ENCODE results near the gene LGALS9C.
"Not testable (repeated sequence)": the region's sequence is repeated elsewhere in the genome, so short reads cannot be mapped to it uniquely, and the experiment has no call there.

LGALS9C gene

DNA sequence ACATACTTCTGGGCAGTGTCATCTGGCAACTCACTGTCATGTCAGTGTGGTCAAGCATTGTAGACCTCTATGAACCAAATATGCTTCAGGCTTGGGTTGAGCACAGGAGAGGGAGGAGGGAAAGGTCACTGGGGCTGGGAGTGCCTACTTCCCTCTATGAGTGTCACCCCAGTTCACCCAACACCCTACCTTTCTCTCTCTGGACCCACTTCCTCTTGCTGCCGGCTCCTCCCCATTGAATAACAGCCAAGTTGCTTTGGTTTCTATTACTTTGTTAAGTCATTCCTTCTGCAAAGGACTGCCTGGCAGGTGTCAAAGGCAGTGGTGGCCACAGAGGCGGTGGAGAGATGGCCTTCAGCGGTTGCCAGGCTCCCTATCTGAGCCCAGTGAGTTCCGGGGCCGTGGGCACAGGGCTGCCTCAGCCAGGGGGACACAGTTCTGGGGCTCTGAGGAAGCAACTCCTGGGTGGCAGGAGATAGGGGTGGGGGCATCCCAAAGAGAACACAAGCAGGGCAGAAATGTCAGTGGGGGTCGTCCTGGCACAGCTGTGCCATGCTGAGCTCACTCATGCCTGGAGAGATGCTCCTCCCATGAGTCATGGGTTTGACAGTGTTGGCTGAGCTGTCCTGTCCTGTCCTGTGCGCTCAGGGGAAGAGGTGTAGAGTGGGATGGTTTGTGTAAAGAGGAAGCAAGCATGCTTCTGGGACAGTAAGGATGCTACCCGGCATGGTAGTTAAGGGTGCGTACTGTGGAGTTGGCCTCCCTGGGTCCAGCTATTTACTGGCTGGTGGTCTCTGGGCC is at the start of gene LGALS9C:
Gene LGALS9C, plus strand, starts transcription at position 282 of the 801 bp plus-strand sequence. Its CDS starts 66 bp downstream, at position 348.
- not testable (repeated sequence) for DNase-seq (ENCODE audit: low read depth)

DNA sequence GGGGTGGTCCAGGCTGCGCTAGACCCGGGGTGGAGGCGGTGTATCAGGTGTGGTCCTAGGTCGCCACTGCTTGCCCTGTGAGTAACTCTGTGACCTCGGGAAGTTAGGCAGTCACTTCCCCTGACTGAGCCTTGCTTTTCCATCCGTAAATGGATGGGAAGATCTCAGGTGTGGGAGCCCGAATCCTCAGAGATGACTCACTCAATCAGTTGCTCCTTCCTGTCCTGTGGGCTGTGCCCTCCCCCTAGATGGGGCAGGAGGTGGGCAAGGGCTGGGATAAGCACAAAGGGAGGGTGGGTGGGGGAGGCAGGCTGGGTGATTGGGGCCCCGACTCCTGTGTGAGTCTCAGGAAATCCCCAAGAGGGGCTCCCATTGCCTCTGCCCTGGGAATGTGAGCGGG is 44.4 kb upstream of the LGALS9C start:
- not testable (repeated sequence) for DNase-seq (ENCODE audit: low read depth)

DNA sequence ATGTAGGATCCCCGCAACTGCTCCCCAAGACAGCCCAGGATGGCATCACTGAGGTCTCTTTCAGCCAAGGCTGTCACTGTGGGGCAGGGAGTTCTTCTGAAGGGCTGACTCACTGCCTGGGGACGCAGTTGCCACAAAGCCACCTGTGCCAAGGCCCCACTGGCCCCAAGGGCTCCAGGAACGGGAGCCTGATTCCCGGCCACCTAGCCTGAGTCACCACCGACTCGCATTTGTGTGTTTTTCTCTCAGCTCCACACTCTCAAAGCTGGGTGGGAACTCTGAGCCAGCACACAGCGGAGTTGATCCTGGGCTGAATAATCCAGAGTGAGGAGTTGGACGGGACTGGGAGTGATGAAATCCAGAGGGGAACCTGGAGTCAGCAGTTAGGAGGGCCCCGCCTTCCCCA is 37.1 kb upstream of the LGALS9C start:
- not testable (repeated sequence) for DNase-seq (ENCODE audit: low read depth)

DNA sequence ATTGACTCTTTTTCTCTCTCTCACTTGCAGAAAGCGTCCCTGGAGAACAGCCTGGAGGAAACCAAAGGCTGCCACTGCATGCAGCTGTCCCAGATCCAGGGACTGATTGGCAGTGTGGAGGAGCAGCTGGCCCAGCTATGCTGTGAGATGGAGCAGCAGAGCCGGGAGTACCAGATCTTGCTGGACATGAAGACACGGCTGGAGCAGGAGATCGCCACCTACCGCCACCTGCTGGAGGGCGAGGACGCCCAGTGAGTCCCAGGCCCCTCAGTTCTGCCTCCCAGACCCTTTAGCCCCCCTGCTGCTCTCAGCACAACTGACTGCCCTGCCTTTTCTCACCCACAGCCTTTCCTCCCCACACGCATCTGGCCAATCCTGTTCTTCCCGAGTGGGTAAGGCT is 34.5 kb upstream of the LGALS9C start:
- DNase-seq (ENCODE audit: low read depth): not testable (repeated sequence)

DNA sequence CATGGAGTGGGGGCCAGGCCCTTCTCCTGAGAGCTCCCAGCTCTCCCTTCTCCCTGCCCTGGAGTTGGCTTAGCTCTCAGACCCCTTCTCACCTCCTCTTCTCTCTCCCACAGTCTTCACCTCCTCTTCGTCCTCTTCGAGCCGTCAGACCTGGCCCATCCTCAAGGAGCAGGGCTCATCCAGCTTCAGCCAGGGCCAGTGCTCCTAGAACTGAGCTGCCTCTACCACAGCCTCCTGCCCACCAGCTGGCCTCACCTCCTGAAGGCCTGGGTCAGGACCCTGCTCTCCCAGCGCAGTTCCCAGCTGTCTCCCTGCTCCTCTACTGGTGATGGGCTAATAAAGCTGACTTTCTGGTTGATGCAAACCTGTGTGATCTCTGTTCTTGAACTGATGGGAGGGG is 34.1 kb upstream of the LGALS9C start:
- not testable (repeated sequence) for DNase-seq (ENCODE audit: low read depth)

DNA sequence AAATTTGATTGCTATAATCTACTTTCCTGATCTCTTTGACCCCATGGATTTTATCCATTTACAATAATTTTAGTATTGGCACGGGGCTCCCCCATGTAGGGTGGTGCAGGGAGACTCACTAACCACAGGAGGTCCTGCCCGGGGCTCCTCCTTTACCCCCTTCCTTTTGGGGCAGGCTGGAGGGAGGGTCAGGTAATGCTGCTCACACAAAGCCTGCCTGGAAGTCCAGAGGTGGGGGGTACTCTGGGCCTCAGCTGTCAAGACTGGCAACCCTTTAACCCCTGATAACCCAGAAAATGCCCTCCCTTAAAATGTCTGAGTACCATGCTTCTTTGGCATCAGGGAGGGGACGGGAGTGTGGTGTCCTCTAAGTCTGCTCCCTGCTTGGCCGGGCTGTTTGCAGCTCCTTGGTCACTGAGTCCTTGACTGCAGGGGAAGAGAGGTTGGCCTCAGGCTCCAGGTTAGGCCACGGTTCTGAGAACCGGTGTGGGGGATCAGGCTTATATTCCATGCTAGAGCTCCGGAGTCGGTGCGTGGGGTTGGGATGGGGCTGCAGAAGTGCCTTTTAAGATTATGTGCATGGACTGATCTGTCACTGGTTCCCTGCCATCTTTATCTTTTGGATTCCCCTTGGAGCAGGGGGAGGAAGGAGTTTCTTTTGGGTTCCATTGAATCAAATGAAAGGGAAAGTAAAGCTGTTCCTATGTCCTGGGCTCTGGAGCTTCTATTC is 28.9 kb upstream of the LGALS9C start:
- DNase-seq (ENCODE audit: low read depth): not testable (repeated sequence)

DNA sequence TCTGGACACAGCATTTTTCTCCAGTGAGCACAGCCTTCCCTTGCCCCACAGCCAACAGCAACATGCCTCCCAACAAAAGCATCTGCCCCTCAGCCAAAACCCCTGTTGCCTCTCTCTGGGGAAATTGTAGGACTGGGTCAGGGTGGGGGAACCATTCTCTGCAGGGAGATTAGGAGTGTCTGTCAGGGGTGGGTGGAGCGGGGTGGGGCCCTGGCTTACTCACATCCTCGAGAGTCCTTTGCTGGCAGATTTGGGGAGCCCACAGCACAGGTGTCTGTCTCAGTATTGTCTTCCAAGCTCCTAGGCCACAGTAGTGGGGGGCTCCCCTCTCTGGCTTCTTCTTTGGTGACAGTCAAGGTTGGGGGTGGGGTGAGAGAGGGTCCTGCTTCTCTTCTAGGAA is 28.3 kb upstream of the LGALS9C start:
- DNase-seq (ENCODE audit: low read depth): not testable (repeated sequence)

DNA sequence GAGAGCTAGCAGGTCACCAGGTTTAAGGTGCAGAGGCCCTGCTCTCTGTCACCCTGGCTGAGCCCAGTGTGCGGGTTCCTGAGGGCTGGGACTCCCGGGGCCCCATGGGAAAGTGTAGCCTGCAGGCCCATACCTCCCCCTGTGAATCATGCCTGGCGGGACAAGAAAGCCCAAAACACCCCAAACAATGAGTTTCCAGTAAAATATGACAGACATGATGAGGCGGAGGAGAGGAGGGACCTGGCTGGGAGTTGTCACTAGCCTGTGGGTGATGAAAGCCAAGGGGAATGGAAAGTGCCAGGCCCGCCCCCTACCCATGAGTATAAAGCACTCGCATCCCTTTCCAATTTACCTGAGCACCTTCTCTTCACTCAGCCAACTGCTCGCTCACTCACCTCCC is 26.8 kb upstream of the LGALS9C start:
- DNase-seq (ENCODE audit: low read depth): not testable (repeated sequence)

DNA sequence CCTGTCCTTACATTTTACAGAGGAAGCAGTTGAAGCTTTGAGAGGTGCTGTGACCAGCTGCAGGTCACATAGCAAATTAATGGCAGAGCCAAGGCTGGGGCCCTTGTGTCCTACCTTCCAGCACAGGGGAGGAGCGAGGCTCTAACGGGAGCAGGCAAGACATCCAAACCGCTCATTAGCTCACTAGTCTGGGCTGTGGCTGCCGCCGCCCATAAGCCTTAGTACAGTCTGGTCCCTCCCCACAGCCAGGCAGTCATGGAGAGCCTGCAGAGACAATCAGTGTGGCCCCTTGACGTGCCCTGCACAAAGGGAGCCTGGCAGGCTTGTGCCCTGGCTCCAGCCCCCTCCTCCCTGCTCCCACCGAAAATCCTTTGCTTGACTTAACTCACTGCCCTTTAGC is 25.6 kb upstream of the LGALS9C start:
- not testable (repeated sequence) for DNase-seq (ENCODE audit: low read depth)

DNA sequence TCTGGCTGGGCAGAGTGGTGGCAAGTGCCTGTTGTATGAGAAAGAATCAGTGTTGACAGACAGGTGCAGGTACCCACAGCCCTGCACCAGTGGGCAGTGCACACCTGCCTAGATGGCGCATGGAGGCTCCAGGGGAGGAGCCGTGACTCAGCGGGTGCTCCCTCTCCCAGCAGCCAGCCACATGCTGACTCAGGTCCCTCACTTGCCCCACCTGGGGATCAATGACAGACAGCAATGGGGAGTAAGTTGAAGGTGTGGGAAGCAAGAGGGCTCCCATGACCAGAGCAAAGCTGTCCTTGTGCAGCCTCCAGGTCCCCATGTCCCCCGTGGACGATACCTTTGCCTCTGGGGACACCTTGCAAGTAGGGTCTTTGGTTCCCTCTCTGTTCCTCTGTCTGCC is 24.6 kb upstream of the LGALS9C start:
- DNase-seq (ENCODE audit: low read depth): not testable (repeated sequence)

DNA sequence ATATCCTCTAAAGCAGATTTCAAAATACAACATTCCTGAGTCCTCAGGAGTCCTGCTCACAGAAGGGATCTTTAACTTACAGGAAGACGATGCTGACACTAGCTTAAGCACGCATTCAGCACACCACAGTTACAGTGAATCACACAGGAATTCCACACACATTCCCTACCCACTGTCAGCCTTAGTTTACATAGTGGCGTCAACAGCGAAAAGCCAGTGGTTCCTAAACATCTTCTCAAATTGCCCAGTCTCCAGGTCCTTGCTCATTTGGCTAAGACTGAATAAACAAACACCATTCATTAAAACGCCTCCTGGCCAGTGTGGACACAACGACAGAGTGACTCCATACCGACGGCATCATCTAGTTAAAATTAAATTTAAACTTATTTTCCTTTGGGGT is 17.6 kb upstream of the LGALS9C start:
- DNase-seq (ENCODE audit: low read depth): not testable (repeated sequence)

DNA sequence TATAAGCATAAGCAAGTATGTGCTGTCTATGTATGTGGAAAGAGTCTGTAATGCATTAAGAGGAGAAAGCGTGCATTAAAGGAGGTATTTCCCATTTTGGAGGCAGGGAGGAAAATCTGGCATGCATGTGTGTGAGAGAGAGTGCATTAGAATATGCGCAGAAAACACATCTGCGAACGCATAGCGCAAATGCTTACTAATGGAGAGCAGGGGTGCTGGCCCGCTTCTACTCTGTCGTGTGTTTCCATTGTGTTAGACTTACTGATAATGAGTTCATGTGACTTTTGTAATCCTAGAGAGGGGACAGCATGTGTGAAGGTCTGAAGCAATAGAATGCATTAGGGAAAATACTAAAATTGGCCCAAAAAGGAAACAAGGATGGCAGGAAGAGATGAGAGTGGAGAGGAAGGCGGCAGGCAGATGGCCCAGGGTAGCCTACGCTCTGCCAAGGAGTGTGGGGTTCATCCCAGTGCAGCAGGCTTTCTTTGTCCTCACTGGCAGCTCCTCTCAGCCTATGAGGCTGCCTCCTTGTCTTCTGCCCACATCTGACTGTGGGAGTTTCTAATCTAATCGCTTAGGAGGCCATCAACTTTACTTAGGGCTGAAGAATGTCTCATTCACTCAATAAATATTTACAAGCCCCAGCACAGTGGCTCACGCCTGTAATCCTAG is 12.6 kb upstream of the LGALS9C start:
- not testable (repeated sequence) for DNase-seq (ENCODE audit: low read depth)

DNA sequence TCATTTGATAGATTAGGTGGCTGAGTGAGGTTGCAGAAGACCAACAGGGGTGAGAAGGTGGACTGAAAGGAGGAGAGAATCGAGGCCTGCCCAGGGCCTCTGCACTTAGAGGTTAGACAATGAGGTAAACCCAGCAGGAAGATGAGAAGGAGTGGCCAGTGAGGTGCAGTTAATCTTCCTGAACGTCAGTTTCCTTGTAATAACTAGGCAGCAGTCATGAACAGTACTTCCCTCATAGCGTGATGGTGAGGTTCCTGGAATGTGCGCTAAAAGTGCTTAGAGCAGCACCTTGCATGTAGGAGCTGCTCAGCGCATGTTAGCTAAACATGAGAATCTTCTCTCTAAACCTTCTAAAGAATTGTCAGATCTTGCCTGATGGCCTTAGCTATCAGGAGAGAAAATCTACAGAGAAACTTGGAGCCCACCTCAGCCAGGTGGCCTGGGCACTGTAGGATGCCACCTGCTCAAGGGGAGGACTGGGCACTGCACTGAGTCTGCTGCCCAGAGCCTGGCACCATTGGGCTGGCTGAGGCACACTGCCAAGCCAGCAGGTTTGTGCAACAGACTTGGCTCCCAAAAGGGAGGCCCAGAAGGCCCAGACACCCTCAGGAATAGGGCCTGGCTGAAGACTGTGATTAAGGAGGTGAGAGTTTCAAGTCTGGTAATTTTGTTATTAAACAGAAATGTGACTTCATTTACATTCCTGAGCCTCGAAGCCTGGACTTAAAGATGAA is 10.2 kb upstream of the LGALS9C start:
- not testable (repeated sequence) for DNase-seq (ENCODE audit: low read depth)

DNA sequence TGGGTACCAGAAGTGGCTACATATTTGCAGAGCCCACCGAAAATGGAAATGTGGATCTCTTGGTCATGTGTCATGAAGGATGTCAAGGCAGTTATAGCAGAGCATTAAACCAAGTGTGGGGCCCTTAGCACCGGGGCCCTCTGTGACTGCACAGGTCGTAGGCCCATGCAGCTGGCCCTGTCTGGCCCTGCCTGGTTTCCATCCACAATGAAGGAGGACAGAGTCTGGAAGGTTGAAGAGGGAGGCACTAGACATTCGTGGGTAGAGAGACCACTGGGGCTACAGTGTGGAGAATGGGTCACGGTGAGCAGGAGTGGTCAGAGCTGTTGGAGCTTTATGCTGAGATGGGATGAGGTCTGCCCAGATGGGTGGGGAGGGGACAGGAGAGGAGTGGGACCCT is 9.6 kb upstream of the LGALS9C start:
- not testable (repeated sequence) for DNase-seq (ENCODE audit: low read depth)

DNA sequence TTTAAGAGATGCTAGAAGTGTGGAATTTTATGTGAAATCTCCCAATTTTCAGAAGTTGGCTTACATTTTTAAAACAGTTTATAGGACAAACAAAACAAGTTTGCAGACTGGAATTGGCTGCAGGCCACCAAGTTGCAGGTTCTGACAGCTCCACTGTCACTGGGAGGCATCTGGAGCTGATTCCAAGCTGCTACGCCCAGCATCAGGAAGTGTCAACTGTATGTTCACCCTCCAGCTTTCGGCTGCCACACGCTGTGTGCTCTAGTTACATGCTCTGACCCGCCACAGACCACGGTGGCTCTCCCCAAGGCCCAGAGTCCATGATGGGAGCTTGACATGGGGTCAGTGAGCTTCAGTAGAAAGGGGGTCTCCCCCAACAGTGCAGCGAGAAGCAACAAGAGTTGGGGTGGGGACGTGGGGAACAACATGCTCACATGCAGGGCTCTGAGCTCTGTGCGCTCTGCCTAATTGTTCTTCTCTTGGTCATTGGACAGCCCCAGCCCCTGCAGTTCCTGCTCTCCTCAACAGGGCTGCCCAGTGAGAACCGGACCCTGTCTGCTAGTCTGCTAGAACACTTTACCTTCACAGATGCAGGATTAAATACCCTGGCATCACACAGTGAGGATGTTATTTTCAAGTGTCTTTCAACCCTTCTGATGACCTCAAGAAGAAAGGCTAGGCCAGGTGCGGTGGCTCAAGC is 8.0 kb upstream of the LGALS9C start:
- DNase-seq (ENCODE audit: low read depth): not testable (repeated sequence)

DNA sequence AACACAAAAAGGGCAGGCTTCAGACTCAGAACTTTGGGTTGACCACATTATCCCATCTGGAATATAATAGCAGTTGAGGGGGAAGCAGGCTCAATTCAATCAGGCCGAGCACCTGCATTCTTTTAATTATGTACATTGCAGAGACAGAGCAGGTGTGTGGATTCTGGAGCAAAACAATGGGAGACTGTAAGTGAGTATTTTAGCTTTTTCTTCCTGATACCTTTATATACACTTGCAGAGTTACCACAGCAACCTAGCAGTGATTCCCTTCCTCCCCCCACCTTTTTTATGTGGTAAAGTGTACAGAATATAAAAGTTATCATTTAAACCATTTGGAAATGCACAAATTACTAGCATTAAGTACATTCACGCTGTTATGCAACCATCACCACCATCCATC is 6.8 kb upstream of the LGALS9C start:
- DNase-seq (ENCODE audit: low read depth): not testable (repeated sequence)

DNA sequence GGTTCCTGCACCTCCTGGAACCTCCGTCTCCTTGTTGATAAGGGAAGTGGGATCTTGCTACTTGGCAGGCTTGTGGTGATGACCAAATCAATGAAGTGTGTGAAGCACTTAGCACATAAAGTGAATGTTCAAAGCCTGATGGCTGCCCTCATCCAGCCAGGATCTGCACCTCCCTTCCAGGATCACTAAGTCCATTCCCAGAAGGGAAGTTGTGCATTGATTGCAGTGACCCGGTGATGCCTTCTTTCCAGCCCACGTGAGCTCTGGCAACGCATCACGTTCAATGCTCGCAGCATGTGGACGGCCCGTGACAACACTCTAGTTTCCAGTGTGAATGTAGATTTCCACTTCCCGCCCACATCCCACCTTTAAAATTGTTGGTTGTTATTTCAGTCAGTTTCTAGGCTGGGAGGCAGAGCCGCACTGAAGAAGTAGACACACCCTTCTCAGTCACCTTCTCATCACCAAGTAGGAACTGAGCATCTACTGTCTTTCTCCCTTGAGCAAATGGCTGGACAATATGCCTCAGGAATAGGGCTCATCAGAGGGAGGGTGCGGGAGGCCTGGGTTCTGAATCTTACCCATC is 6.2 kb upstream of the LGALS9C start:
- not testable (repeated sequence) for DNase-seq (ENCODE audit: low read depth)

DNA sequence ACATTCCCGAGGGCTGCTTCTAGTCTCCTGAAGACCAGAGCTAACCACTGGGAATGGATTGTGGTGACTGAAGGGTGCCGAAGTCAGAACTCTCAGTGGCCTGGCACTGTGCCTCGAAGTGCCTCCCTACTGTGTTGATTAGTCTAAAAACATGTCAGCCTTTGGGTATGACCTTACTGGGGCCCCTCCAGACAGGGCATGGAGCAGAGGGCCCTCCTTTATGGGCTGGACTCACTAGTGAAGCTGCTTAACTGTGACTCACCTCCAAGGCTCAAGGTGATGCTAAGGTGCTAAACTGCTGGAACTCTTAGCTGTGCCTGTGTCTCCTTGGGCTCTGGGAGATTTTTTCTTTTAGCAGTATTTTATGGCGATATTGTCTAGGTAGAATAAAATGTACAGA is 2.6 kb upstream of the LGALS9C start:
- not testable (repeated sequence) for DNase-seq (ENCODE audit: low read depth)

DNA sequence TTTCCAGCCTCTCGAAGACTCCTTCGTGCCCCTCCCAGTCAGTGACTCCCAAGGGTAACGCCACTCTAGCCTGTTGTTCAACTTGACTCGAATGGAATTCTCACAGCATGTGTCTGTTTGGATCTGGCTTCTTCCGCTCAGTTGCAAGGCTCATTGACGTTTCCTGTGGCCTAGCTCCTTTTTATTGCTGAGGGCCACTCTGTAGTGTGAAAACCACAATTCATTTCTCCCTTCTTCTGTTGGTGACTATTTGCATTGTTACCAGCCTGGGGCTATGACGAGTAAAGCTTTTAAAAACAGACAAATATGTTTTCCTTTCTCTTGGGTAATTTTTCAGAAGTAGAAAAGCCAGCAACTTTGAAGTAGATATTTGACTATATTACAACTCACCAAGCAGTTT is 1.8 kb upstream of the LGALS9C start:
- DNase-seq (ENCODE audit: low read depth): not testable (repeated sequence)

DNA sequence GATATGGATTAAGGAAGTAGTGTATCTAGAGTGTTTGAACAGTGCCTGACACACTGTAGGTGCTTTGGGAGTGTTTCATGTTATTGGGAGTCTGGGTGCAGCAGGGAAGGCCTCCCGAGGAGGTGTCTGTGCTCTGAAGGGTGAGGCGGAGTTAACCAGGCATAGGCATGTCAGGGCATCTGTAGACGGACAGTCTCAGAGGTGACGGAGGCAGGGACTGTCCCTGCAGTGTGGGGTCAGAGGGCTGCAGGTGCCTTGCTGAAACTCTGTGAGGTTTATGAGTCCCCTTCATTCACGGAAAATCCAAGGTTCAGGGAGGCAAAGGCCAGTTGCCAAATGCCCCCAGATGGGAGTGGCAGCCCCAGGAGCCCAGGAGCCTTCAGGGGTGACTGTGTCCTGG is 778 bp downstream of the LGALS9C start:
- DNase-seq (ENCODE audit: low read depth): not testable (repeated sequence)

DNA sequence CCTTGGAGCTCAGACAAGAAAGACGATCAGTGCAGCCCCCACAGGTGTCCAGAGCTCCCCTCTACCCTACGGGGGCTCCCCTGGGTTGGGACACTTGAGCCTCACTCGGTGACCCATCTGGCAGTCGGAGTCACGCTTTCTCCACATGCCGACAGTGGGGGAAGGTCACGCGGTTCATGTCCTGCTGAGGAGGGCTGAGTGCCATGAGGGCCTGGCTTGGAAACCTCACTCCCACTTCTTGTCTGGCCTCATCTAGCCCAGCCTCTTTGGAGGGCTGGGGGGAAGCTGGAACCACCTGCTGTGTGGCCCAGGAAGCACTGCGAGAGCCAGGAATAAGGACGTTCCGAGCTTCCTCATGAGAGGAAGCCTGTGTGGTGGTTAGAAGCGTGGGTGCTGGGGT is 1.8 kb downstream of the LGALS9C start:
- not testable (repeated sequence) for DNase-seq (ENCODE audit: low read depth)
